GM12872 (cell line): ENCODE measurements around the gene EPN3.

Experiments
- CTCF ChIP-seq: IDR thresholded peaks from 3 replicates; pipeline ENCODE4 v1.5.1; 2011; ENCODE audit warnings: low read depth, mild to moderate bottlenecking, low read length, moderate library complexity; ENCODE audit not compliant: insufficient read depth

Gene EPN3

GRCh38 chr17:50532452-50533024 is at the start of gene EPN3:
TSS of gene EPN3 (plus strand) at chr17:50532735. CDS start at chr17:50536557, 3,822 bp downstream.
- TF ChIP-seq CTCF = no peak

GRCh38 chr17:50483266-50483665 is 49.3 kb upstream of the EPN3 start:
- no peak for TF ChIP-seq CTCF

- TF ChIP-seq CTCF = no peak
Measured at GRCh38 chr17:50484386-50485155, 48.0 kb upstream of the EPN3 start.

- no peak for TF ChIP-seq CTCF
Measured at GRCh38 chr17:50487213-50488096, 45.1 kb upstream of the EPN3 start.

- TF ChIP-seq CTCF = no peak
Measured at GRCh38 chr17:50488880-50489279, 43.7 kb upstream of the EPN3 start.

- TF ChIP-seq CTCF = no peak
Measured at GRCh38 chr17:50491505-50491904, 41.0 kb upstream of the EPN3 start.

- TF ChIP-seq CTCF = no peak
Measured at GRCh38 chr17:50492214-50492613, 40.3 kb upstream of the EPN3 start.
